ENCODE data around the gene TMEM52. TPM values are rescaled to one million over a fixed set of nuclear protein-coding genes. Genes with fewer than 3 reads are reported as not detected.

Gene TMEM52
- total and polyA plus RNA-seq, 2 of the 13 experiments (the other 11 are each of a cell fraction or from before 2014, with no cell fraction given) = 13.2 to 18.7 TPM

GRCh38 chr1:1959840-1960479 lies 40.9 kb upstream of the TMEM52 start (continued):
- TF ChIP-seq RXRB (CRISPR knock-in tag; IDR thresholded peaks at IDR 0.05; ENCODE audit: borderline replicate concordance) (peak; percentile 70), ZNF468 (CRISPR knock-in tag; IDR thresholded peaks at IDR 0.05) (no peak), ZBTB25 (CRISPR knock-in tag; IDR thresholded peaks at IDR 0.05) (no peak), ZNF574 (CRISPR knock-in tag; IDR thresholded peaks at IDR 0.05) (peak; percentile 39; the same call in 1 of the 2 replicates), ZNF879 (CRISPR knock-in tag; IDR thresholded peaks at IDR 0.05) (no peak), E2F2 (CRISPR knock-in tag; IDR thresholded peaks at IDR 0.05; ENCODE audit: borderline replicate concordance) (no peak), FOXK1 (CRISPR knock-in tag; IDR thresholded peaks at IDR 0.05; ENCODE audit: borderline replicate concordance, low read depth) (no peak), ZEB1 (IDR thresholded peaks at IDR 0.05; ENCODE audit: insufficient replicate concordance, low read depth) (peak; percentile 69), BORCS8-MEF2B (CRISPR knock-in tag; IDR thresholded peaks at IDR 0.05) (no peak), ZNF33B (CRISPR knock-in tag; IDR thresholded peaks at IDR 0.05) (no peak), ZNF530 (CRISPR knock-in tag; IDR thresholded peaks at IDR 0.05; ENCODE audit: low read depth) (no peak), SNAPC2 (CRISPR knock-in tag; IDR thresholded peaks at IDR 0.05) (no peak), SALL1 (CRISPR knock-in tag; IDR thresholded peaks at IDR 0.05) (peak; percentile 88), FOSL1 (CRISPR knock-in tag; IDR thresholded peaks at IDR 0.05; ENCODE audit: borderline replicate concordance) (peak; percentile 31; the same call in 1 of the 2 replicates), JUN (CRISPR knock-in tag; IDR thresholded peaks at IDR 0.05) (peak; percentile 79), ZNF75D (CRISPR knock-in tag; IDR thresholded peaks at IDR 0.05; ENCODE audit: borderline replicate concordance) (no peak), DMAP1 (CRISPR knock-in tag; IDR thresholded peaks at IDR 0.05) (no peak), ZNF883 (CRISPR knock-in tag; IDR thresholded peaks at IDR 0.05; ENCODE audit: not compliant biosample characterization) (no peak), ZNF331 (CRISPR knock-in tag; IDR thresholded peaks at IDR 0.05) (peak; percentile 58; the same call in 1 of the 2 replicates)
